ENCODE data around the gene CDH22.
A peak's percentile ranks its signal among the peaks of the same experiment; 100 is the strongest.

CDH22 gene

GRCh38 chr20:46174469-46175126 lies 133.7 kb downstream of the CDH22 start:
- peak overlapping the region; percentile 33 for H2AFZ ChIP-seq (ENCODE audit: low read length)
- H2BK15ac ChIP-seq (ENCODE audit: low read length) = no peak overlapping the region
- H3K9ac ChIP-seq (ENCODE audit: low read depth, low read length, poor library complexity) = no peak overlapping the region
- H3K36me3 ChIP-seq (replicated peaks in 1 of 2; ENCODE audit: control insufficient read depth in 2 of 2, insufficient read depth in 2 of 2, low read length in 2 of 2) = no peaks in the 10 kb centered on the region
- H2BK120ac ChIP-seq (ENCODE audit: low read depth, low read length) = no peak overlapping the region
- peaks cover 3 to 69% (median 29%) of the 10 kb centered on the region in 3 experiments for H3K27me3 ChIP-seq (ENCODE audit: control insufficient read depth in 3 of 3, insufficient read depth in 3 of 3, low read depth in 1 of 3, low read length in 3 of 3)
- H2BK5ac ChIP-seq (ENCODE audit: low read length) = no peak overlapping the region
- H3K4me2 ChIP-seq (ENCODE audit: insufficient read depth, low read length, poor library complexity, severe bottlenecking) = peak overlapping the region; percentile 34
- peak; percentile 70 for DNase-seq (ENCODE audit: low spot score)
- no peak overlapping the region for H3K4ac ChIP-seq (ENCODE audit: low read length)
- H2BK12ac ChIP-seq (ENCODE audit: low read length) = no peak overlapping the region
- H2AK5ac ChIP-seq (ENCODE audit: low read depth, low read length) = no peak overlapping the region
- no peak overlapping the region for H3K23ac ChIP-seq (ENCODE audit: low read depth, low read length, poor library complexity)
- H3K14ac ChIP-seq (ENCODE audit: low read length) = no peak overlapping the region
- no peaks in the 10 kb centered on the region for H3K79me1 ChIP-seq (ENCODE audit: low read depth, low read length)
- no CpG with 5 or more reads among the region's 77 CpGs for WGBS, 2 donors (ENCODE audit: extremely low coverage in 2 of 2, insufficient read length in 2 of 2, insufficient replicate concordance in 1 of 2)
- H3K27ac ChIP-seq (replicated peaks; ENCODE audit: low read length) = no peak overlapping the region
- no peaks in the 10 kb centered on the region for H3K9me3 ChIP-seq (replicated peaks in 1 of 2; ENCODE audit: control insufficient read depth in 2 of 2, insufficient read depth in 1 of 2, low read depth in 1 of 2, low read length in 2 of 2)
- no peak overlapping the region for H4K8ac ChIP-seq (ENCODE audit: low read depth, low read length)
- no peak overlapping the region for H4K91ac ChIP-seq (ENCODE audit: low read depth, low read length, poor library complexity)
- H3K4me3 ChIP-seq (ENCODE audit: low read length in 2 of 2) = peak overlapping the region in 1 of 2 donors; percentile 68
- peaks cover 0 to 7% of the 10 kb centered on the region in 2 donors for H3K4me1 ChIP-seq (ENCODE audit: control insufficient read depth in 2 of 2, insufficient read depth in 1 of 2, low read depth in 1 of 2, low read length in 2 of 2)
- H3K18ac ChIP-seq (ENCODE audit: low read length) = peak overlapping the region; percentile 56

- H3K9me3 ChIP-seq (replicated peaks in 1 of 2; ENCODE audit: control insufficient read depth in 2 of 2, insufficient read depth in 1 of 2, low read depth in 1 of 2, low read length in 2 of 2) = no peaks in the 10 kb centered on the region
- H3K18ac ChIP-seq (ENCODE audit: low read length) = peak overlapping the region; percentile 56
- H2BK5ac ChIP-seq (ENCODE audit: low read length) = no peak overlapping the region
- no peak overlapping the region for H3K27ac ChIP-seq (replicated peaks; ENCODE audit: low read length)
- no peak overlapping the region for H2BK12ac ChIP-seq (ENCODE audit: low read length)
- no peak overlapping the region for H3K23ac ChIP-seq (ENCODE audit: low read depth, low read length, poor library complexity)
- H3K14ac ChIP-seq (ENCODE audit: low read length) = no peak overlapping the region
- peaks cover 3 to 70% (median 29%) of the 10 kb centered on the region in 3 experiments for H3K27me3 ChIP-seq (ENCODE audit: control insufficient read depth in 3 of 3, insufficient read depth in 3 of 3, low read depth in 1 of 3, low read length in 3 of 3)
- no peak overlapping the region for H3K9ac ChIP-seq (ENCODE audit: low read depth, low read length, poor library complexity)
- H2BK15ac ChIP-seq (ENCODE audit: low read length) = peak overlapping the region; percentile 13
- no peak overlapping the region for H4K91ac ChIP-seq (ENCODE audit: low read depth, low read length, poor library complexity)
- H3K4ac ChIP-seq (ENCODE audit: low read length) = no peak overlapping the region
- peaks cover 0 to 5% of the 10 kb centered on the region in 2 donors for H3K4me1 ChIP-seq (ENCODE audit: control insufficient read depth in 2 of 2, insufficient read depth in 1 of 2, low read depth in 1 of 2, low read length in 2 of 2)
- no peaks in the 10 kb centered on the region for H3K36me3 ChIP-seq (replicated peaks in 1 of 2; ENCODE audit: control insufficient read depth in 2 of 2, insufficient read depth in 2 of 2, low read length in 2 of 2)
- no peak for DNase-seq (ENCODE audit: low spot score)
- H3K4me2 ChIP-seq (ENCODE audit: insufficient read depth, low read length, poor library complexity, severe bottlenecking) = no peak overlapping the region
- H3K79me1 ChIP-seq (ENCODE audit: low read depth, low read length) = no peaks in the 10 kb centered on the region
- no peak overlapping the region for H4K8ac ChIP-seq (ENCODE audit: low read depth, low read length)
- WGBS, 2 donors (ENCODE audit: extremely low coverage in 2 of 2, insufficient read length in 2 of 2, insufficient replicate concordance in 1 of 2) = no CpG with 5 or more reads among the region's 25 CpGs
- H3K4me3 ChIP-seq (ENCODE audit: low read length in 2 of 2) = no peak overlapping the region
- peak overlapping the region; percentile 33 for H2AFZ ChIP-seq (ENCODE audit: low read length)
- no peak overlapping the region for H2AK5ac ChIP-seq (ENCODE audit: low read depth, low read length)
- no peak overlapping the region for H2BK120ac ChIP-seq (ENCODE audit: low read depth, low read length)
These were observed 134.4 kb downstream of the CDH22 start for GRCh38 chr20:46173652-46174468.

GRCh38 chr20:46172961-46173536 lies 135.2 kb downstream of the CDH22 start:
- Histone ChIP-seq H3K9me3 (replicated peaks in 1 of 2; ENCODE audit: control insufficient read depth in 2 of 2, insufficient read depth in 1 of 2, low read depth in 1 of 2, low read length in 2 of 2) (no peaks in the 10 kb centered on the region), H3K18ac (ENCODE audit: low read length) (no peak overlapping the region), H3K27ac (replicated peaks; ENCODE audit: low read length) (no peak overlapping the region), H3K4me3 (ENCODE audit: low read length in 2 of 2) (no peak overlapping the region), H3K4me1 (ENCODE audit: control insufficient read depth in 2 of 2, insufficient read depth in 1 of 2, low read depth in 1 of 2, low read length in 2 of 2) (peaks cover 0 to 2% of the 10 kb centered on the region in 2 donors), H3K23ac (ENCODE audit: low read depth, low read length, poor library complexity) (no peak overlapping the region), H3K4ac (ENCODE audit: low read length) (no peak overlapping the region), H2BK15ac (ENCODE audit: low read length) (no peak overlapping the region), H3K79me1 (ENCODE audit: low read depth, low read length) (no peaks in the 10 kb centered on the region), H2AK5ac (ENCODE audit: low read depth, low read length) (no peak overlapping the region), H3K36me3 (replicated peaks in 1 of 2; ENCODE audit: control insufficient read depth in 2 of 2, insufficient read depth in 2 of 2, low read length in 2 of 2) (no peaks in the 10 kb centered on the region), H3K9ac (ENCODE audit: low read depth, low read length, poor library complexity) (no peak overlapping the region), H3K14ac (ENCODE audit: low read length) (no peak overlapping the region), H3K27me3 (ENCODE audit: control insufficient read depth in 3 of 3, insufficient read depth in 3 of 3, low read depth in 1 of 3, low read length in 3 of 3) (peaks cover 3 to 68% (median 29%) of the 10 kb centered on the region in 3 experiments), H3K4me2 (ENCODE audit: insufficient read depth, low read length, poor library complexity, severe bottlenecking) (no peak overlapping the region), H2BK12ac (ENCODE audit: low read length) (no peak overlapping the region), H4K91ac (ENCODE audit: low read depth, low read length, poor library complexity) (no peak overlapping the region), H2AFZ (ENCODE audit: low read length) (no peak overlapping the region), H4K8ac (ENCODE audit: low read depth, low read length) (no peak overlapping the region), H2BK5ac (ENCODE audit: low read length) (no peak overlapping the region), H2BK120ac (ENCODE audit: low read depth, low read length) (no peak overlapping the region)
- DNase-seq (ENCODE audit: low spot score) = no peak
- no CpG with 5 or more reads among the region's 3 CpGs for WGBS, 2 donors (ENCODE audit: extremely low coverage in 2 of 2, insufficient read length in 2 of 2, insufficient replicate concordance in 1 of 2)

- H2AK5ac ChIP-seq (ENCODE audit: low read depth, low read length) = no peak overlapping the region
- peaks cover 0 to 2% of the 10 kb centered on the region in 2 donors for H3K4me1 ChIP-seq (ENCODE audit: control insufficient read depth in 2 of 2, insufficient read depth in 1 of 2, low read depth in 1 of 2, low read length in 2 of 2)
- no peaks in the 10 kb centered on the region for H3K36me3 ChIP-seq (replicated peaks in 1 of 2; ENCODE audit: control insufficient read depth in 2 of 2, insufficient read depth in 2 of 2, low read length in 2 of 2)
- no peak overlapping the region for H4K8ac ChIP-seq (ENCODE audit: low read depth, low read length)
- no peak overlapping the region for H2BK15ac ChIP-seq (ENCODE audit: low read length)
- H2AFZ ChIP-seq (ENCODE audit: low read length) = no peak overlapping the region
- no peak overlapping the region for H3K14ac ChIP-seq (ENCODE audit: low read length)
- no peak overlapping the region for H2BK5ac ChIP-seq (ENCODE audit: low read length)
- H3K9me3 ChIP-seq (replicated peaks in 1 of 2; ENCODE audit: control insufficient read depth in 2 of 2, insufficient read depth in 1 of 2, low read depth in 1 of 2, low read length in 2 of 2) = no peaks in the 10 kb centered on the region
- no peak overlapping the region for H3K4me3 ChIP-seq (ENCODE audit: low read length in 2 of 2)
- H3K4me2 ChIP-seq (ENCODE audit: insufficient read depth, low read length, poor library complexity, severe bottlenecking) = no peak overlapping the region
- no peak overlapping the region for H3K9ac ChIP-seq (ENCODE audit: low read depth, low read length, poor library complexity)
- no peak overlapping the region for H3K18ac ChIP-seq (ENCODE audit: low read length)
- no peaks in the 10 kb centered on the region for H3K79me1 ChIP-seq (ENCODE audit: low read depth, low read length)
- H3K27ac ChIP-seq (replicated peaks; ENCODE audit: low read length) = no peak overlapping the region
- no peak for DNase-seq (ENCODE audit: low spot score)
- no peak overlapping the region for H2BK120ac ChIP-seq (ENCODE audit: low read depth, low read length)
- no peak overlapping the region for H4K91ac ChIP-seq (ENCODE audit: low read depth, low read length, poor library complexity)
- H3K23ac ChIP-seq (ENCODE audit: low read depth, low read length, poor library complexity) = no peak overlapping the region
- H3K4ac ChIP-seq (ENCODE audit: low read length) = no peak overlapping the region
- no peak overlapping the region for H2BK12ac ChIP-seq (ENCODE audit: low read length)
- peaks cover 3 to 62% (median 29%) of the 10 kb centered on the region in 3 experiments for H3K27me3 ChIP-seq (ENCODE audit: control insufficient read depth in 3 of 3, insufficient read depth in 3 of 3, low read depth in 1 of 3, low read length in 3 of 3)
- WGBS, 2 donors (ENCODE audit: extremely low coverage in 2 of 2, insufficient read length in 2 of 2, insufficient replicate concordance in 1 of 2) = no CpG with 5 or more reads among the region's 6 CpGs
These were observed 135.8 kb downstream of the CDH22 start for GRCh38 chr20:46172455-46172854.

Data from neuronal stem cell (in vitro differentiated cells).